ENCODE measurements around the gene ABCB6.

GRCh38 chr2:219182331-219183150, 36.2 kb downstream of the ABCB6 start:
- TF ChIP-seq POLR2A (IDR thresholded peaks at IDR 0.05) (no peak), CTCF (IDR thresholded peaks at IDR 0.05) (no peak), EP300 (IDR thresholded peaks at IDR 0.05) (no peak)

Data from tibial nerve (tissue), 4 donors.